H1 (cell line): ENCODE measurements around the gene RBM47. TPM values are rescaled to one million over a fixed set of nuclear protein-coding genes. Genes with fewer than 3 reads are reported as not detected.

Experiments used
- ATF3 ChIP-seq: IDR thresholded peaks from 2 replicates; pipeline ENCODE4 v1.6.1; 2011; ENCODE audit warnings: low read depth, mild to moderate bottlenecking, low read length; ENCODE audit not compliant: insufficient read depth
- CTCF ChIP-seq, 3 experiments: IDR thresholded peaks; 1 replicate in 2 of 3; 2 replicates in 1 of 3; pipeline versions ENCODE4 v1.5.1 to v1.6.1; 2011; ENCODE audit warnings: low read length in 3 of 3, mild to moderate bottlenecking in 3 of 3, inconsistent platforms in 2 of 3, low read depth in 1 of 3, moderate library complexity in 1 of 3; ENCODE audit not compliant: insufficient read depth in 1 of 3; ENCODE audit errors: control extremely low read depth in 1 of 3
- HDAC6 ChIP-seq: IDR thresholded peaks from one replicate; pipeline ENCODE4 v1.7.1; 2012; ENCODE audit warnings: low read depth, mild to moderate bottlenecking, inconsistent platforms, low read length, moderate library complexity
- NANOG ChIP-seq: IDR thresholded peaks from 2 replicates; pipeline ENCODE4 v1.6.1; 2011; ENCODE audit warnings: low read length, low read depth, mild to moderate bottlenecking, inconsistent platforms; ENCODE audit not compliant: insufficient read depth, poor library complexity, severe bottlenecking
- RBBP5 ChIP-seq: IDR thresholded peaks from 2 replicates; pipeline ENCODE4 v1.7.1; 2012; ENCODE audit warnings: low read depth, mild to moderate bottlenecking, inconsistent platforms, low read length, moderate library complexity, borderline replicate concordance
- TBP ChIP-seq: IDR thresholded peaks from 2 replicates; pipeline ENCODE4 v1.6.1; 2011; ENCODE audit warnings: low read depth, low read length, improper control_type of control experiment
- polyA plus RNA-seq, 7 experiments: library from polyadenylated mRNA; depleted of rRNA in 3 of 7; stranded (reverse) in 5 of 7; unstranded in 2 of 7; fragments of >200 nt in 5 of 7; fragments of 200-250 nt in 2 of 7; gene quantifications; 1 replicate in 5 of 7; 2 replicates in 1 of 7; 4 replicates in 1 of 7; pipeline versions ENCODE4 v1.2.1 to v1.2.3, GENCODE V29; 2011 to 2013; ENCODE audit warnings: missing spikeins in 2 of 7, mixed read lengths in 2 of 7
- total RNA-seq: library from RNA; stranded (reverse); fragmentation: NEBNext Ultra II Directional; extraction: Animal tissue kit (Norgen Biotek cat#: 25700); gene quantifications from 2 replicates; pipeline ENCODE4 v1.2.1, GENCODE V29; 2021

Gene RBM47
- total and polyA plus RNA-seq, 2 of the 8 experiments (the other 6 are each of a cell fraction or from before 2014, with no cell fraction given): 42.8 to 78.9 TPM

DNA sequence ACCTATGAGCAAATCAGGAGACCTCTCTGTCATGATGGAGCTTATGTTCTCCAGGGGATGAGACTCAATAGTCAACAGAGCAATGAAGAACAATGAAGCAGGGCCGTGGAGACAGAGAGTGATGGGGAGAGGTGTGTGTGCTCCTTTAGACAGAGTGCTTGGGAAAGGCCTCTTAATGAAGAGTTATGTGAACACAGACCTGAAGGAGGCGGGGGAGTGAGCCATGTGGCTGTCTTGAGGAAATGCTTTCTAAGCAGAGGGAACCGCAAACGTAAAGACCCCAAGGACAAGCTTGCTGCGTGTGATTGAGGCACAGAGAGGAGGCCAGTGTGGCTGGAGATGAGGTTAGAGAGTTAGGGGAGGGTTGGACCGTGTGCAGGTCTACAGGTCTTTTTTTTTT is 241.4 kb downstream of the RBM47 start (continued):
- peak in 2 of 3 experiments; percentile 7 to 14; a peak in 2 of 4 replicates for TF ChIP-seq CTCF (IDR thresholded peaks at IDR 0.05; ENCODE audit: control extremely low read depth in 1 of 3, insufficient read depth in 1 of 3, low read depth in 1 of 3, low read length in 3 of 3)
- no peak for TF ChIP-seq RBBP5
- TF ChIP-seq TBP: no peak
- no peak for TF ChIP-seq ATF3
- TF ChIP-seq NANOG: no peak
- TF ChIP-seq HDAC6: no peak
- TF ChIP-seq, all 59 proteins: peak for 3
